Gastroesophageal sphincter (tissue), 4 donors: ENCODE measurements around the gene ERFL. TPM values are rescaled to one million over a fixed set of nuclear protein-coding genes. Genes with fewer than 3 reads are reported as not detected.
"Not testable (repeated sequence)": the region's sequence is repeated elsewhere in the genome, so short reads cannot be mapped to it uniquely, and the experiment has no call there.

Source experiments
- ATAC-seq: fragments of 150-250 bp; one replicate; pipeline ENCODE4 v1.9.1; 2016; ENCODE audit warnings: mild to moderate bottlenecking, moderate library complexity
- H3K27ac ChIP-seq, 4 donors: fragments of 200-600 bp; sonication (generic) in 3 of 4; 1 replicate in 3 of 4; 2 replicates in 1 of 4; pipeline ENCODE4 v1.5.1; 2016 to 2019
- H3K27me3 ChIP-seq: fragments of 200-600 bp; sonication (generic); one replicate; pipeline ENCODE4 v1.5.1; 2019
- H3K36me3 ChIP-seq, 2 donors: fragments of 200-600 bp; sonication (generic); one replicate each; pipeline ENCODE4 v1.5.1; 2019; ENCODE audit warnings: control low read depth in 1 of 2
- H3K4me1 ChIP-seq, 3 donors: fragments of 200-600 bp; sonication (generic); 1 replicate in 2 of 3; 2 replicates in 1 of 3; pipeline ENCODE4 v1.5.1; 2016 to 2019; ENCODE audit warnings: control low read depth in 2 of 3
- H3K4me3 ChIP-seq, 2 donors: fragments of 200-600 bp; sonication (generic); one replicate each; pipeline ENCODE4 v1.5.1; 2019; ENCODE audit warnings: mild to moderate bottlenecking in 1 of 2, moderate library complexity in 1 of 2
- H3K9me3 ChIP-seq, 3 donors: fragments of 200-600 bp; sonication (generic); one replicate each; pipeline ENCODE4 v1.5.1; 2017 to 2019; ENCODE audit warnings: control low read depth in 2 of 3
- EP300 ChIP-seq: sonication (generic); formaldehyde crosslinking; IDR thresholded peaks from one replicate; pipeline ENCODE4 v1.6.1; 2017; ENCODE audit warnings: antibody characterized with exemption, mild to moderate bottlenecking
- POLR2A ChIP-seq, 2 donors: fragments of 450-650 bp; IDR thresholded peaks; one replicate each; pipeline ENCODE4 v1.6.1; 2017; ENCODE audit warnings: antibody characterized with exemption in 2 of 2, mild to moderate bottlenecking in 2 of 2, moderate library complexity in 1 of 2
- POLR2AphosphoS5 ChIP-seq: sonication (generic); formaldehyde crosslinking; IDR thresholded peaks from one replicate; pipeline ENCODE4 v1.6.1; 2017; ENCODE audit warnings: antibody characterized with exemption
- WGBS, 2 donors: methylation state at CpG; one replicate each; pipeline ENCODE4 v1.1.5; 2018; ENCODE audit warnings: low coverage in 1 of 2; 5-methylcytosine and 5-hydroxymethylcytosine counted together
- total RNA-seq, 4 donors: library from RNA; depleted of rRNA; stranded (reverse); fragments of >200 nt; gene quantifications; one replicate each; pipeline ENCODE4 v1.1.0, GENCODE V29; 2016
- TF ChIP-seq, protein P1 (sequence below), 4 experiments: fragments of 200-600 bp in 2 of 4; fragments of 450-650 bp in 2 of 4; sonication (generic) in 1 of 4; IDR thresholded peaks; one replicate each; pipeline ENCODE4 v1.5.1; 2017 to 2019; ENCODE audit warnings: antibody characterized with exemption in 4 of 4, mild to moderate bottlenecking in 2 of 4, moderate library complexity in 2 of 4

Gene ERFL
- total RNA-seq, 4 donors from 2014 or later, result not detected

DNA sequence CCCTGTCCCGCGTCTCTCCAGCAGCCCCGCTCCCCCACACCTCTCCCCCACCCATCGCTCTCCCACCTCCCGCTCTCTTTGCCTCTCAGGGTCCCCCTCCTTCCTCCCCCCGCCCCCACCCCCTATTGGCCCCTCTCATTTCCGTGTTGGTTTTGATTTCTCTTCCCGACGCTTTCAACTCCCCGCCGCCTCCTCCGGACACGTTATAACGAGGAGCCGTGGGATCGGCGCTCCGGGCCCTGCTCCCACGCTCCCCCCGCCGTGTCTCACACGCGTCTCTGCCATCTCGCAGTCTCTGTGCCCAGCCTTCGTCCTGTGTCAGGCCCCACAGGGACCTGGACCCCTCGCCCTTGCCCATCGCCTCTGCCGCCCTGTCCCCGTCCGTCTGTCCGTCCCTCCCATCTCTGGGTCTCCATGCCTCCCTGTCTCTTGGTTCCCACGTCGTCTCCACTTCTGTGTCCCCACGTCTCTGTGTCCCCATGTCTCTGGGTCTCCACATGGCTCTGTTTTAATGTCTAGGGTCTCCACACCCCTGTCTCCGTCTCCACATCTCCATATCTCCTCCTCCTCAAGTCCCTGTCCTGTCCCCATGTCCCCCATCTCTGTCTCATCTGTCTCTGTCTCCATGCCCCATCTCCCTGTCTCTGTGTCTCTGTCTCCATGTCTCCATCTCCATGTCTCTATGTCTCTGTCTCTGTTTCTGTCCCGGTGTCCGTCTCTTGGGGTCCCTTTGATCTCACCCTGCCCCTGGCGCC lies 13.1 kb downstream of the ERFL start:
- TF ChIP-seq POLR2A (IDR thresholded peaks at IDR 0.05) (no peak), POLR2AphosphoS5 (no peak), EP300 (no peak)
- TF ChIP-seq, protein P1, sequence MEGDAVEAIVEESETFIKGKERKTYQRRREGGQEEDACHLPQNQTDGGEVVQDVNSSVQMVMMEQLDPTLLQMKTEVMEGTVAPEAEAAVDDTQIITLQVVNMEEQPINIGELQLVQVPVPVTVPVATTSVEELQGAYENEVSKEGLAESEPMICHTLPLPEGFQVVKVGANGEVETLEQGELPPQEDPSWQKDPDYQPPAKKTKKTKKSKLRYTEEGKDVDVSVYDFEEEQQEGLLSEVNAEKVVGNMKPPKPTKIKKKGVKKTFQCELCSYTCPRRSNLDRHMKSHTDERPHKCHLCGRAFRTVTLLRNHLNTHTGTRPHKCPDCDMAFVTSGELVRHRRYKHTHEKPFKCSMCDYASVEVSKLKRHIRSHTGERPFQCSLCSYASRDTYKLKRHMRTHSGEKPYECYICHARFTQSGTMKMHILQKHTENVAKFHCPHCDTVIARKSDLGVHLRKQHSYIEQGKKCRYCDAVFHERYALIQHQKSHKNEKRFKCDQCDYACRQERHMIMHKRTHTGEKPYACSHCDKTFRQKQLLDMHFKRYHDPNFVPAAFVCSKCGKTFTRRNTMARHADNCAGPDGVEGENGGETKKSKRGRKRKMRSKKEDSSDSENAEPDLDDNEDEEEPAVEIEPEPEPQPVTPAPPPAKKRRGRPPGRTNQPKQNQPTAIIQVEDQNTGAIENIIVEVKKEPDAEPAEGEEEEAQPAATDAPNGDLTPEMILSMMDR (IDR thresholded peaks at IDR 0.05), result no peak
- ATAC-seq, result no peak
- peaks cover 98% of the 10 kb centered on the region for H3K27me3 ChIP-seq
- H3K9me3 ChIP-seq, result no peaks in the 10 kb centered on the region
- 2 to 3% methylated on average over 5 to 32 of the region's 38 CpGs for WGBS, 2 donors
- H3K36me3 ChIP-seq, result no peaks in the 10 kb centered on the region
- peaks cover 0 to 30% (median 7%) of the 10 kb centered on the region in 3 donors for H3K4me1 ChIP-seq
- H3K27ac ChIP-seq, result no peak overlapping the region
- no peak overlapping the region for H3K4me3 ChIP-seq

DNA sequence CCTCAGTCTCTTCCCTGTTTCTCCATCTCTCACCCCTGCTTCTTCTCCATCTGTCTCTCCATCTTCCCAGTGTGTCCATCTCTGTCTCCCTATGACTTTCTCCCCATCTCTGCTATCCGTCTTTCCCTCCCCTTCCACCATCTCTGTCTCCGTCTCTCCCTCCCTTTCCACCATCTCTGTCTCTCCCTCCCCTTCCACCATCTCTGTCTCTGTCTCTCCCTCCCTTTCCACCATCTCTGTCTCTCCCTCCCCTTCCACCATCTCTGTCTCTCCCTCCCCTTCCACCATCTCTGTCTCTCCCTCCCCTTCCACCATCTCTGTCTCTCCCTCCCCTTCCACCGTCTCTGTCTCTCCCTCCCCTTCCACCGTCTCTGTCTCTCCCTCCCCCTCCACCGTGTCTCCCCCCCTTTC lies 13.8 kb downstream of the ERFL start:
- 0% methylated on average over 2 to 4 of the region's 5 CpGs for WGBS, 2 donors
- H3K36me3 ChIP-seq, H3K4me3 ChIP-seq, H3K27ac ChIP-seq, ATAC-seq, H3K9me3 ChIP-seq: not testable (repeated sequence)
- H3K27me3 ChIP-seq, result peaks cover 96% of the 10 kb centered on the region
- peaks cover 0 to 30% (median 7%) of the 10 kb centered on the region in 3 donors for H3K4me1 ChIP-seq

DNA sequence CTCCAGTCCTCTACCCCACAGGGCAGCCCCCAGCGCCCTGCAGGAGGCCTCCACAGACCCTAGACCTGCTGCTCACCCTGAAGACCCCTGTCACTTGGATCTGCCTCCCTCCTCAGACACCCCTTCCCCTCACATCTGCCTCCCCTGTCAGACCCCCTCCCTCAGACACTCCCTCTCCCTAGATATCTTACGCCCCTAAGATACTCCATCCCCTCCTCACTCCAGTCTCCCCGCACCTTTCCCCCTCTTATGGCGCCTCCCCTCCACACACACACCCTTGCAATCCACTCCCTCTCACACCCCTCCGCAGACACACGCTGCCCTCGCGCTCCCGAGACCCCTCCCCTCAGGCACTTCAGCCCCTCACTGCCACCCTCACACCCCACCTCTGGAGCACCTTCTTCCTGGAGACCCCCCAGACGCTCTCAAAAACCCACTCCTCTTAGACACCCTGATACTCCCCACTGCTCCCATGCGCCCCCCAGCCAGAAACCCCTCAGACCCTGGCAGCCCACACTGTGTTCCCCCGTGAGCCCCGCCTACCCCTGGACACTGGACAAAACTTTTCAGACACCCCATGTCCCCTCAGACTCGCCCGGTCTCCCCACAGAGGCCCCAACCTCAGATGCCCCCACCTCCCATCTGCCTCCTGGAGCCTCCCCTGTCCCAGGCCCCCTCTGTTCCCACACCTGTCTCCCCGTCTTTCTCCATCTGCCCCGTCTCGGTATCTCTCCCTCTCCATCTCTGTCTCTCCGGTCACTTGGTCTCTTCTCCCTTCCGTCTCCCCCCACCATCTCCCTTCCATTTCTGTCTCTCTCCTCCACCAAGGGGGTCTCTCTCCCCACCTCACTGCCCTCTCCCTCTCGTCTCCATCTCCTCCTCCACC lies 14.5 kb downstream of the ERFL start:
- Histone ChIP-seq H3K9me3 (no peaks in the 10 kb centered on the region), H3K27ac (no peak overlapping the region), H3K4me3 (no peak overlapping the region), H3K27me3 (peaks cover 94% of the 10 kb centered on the region), H3K36me3 (no peaks in the 10 kb centered on the region), H3K4me1 (peaks cover 0 to 30% (median 7%) of the 10 kb centered on the region in 3 donors)
- WGBS, 2 donors, result 4 to 7% methylated on average over 13 of the region's 21 CpGs
- no peak for ATAC-seq
- TF ChIP-seq POLR2AphosphoS5, result no peak
- TF ChIP-seq, protein P1 (IDR thresholded peaks at IDR 0.05), result no peak
- no peak for TF ChIP-seq EP300
- no peak for TF ChIP-seq POLR2A (IDR thresholded peaks at IDR 0.05)

DNA sequence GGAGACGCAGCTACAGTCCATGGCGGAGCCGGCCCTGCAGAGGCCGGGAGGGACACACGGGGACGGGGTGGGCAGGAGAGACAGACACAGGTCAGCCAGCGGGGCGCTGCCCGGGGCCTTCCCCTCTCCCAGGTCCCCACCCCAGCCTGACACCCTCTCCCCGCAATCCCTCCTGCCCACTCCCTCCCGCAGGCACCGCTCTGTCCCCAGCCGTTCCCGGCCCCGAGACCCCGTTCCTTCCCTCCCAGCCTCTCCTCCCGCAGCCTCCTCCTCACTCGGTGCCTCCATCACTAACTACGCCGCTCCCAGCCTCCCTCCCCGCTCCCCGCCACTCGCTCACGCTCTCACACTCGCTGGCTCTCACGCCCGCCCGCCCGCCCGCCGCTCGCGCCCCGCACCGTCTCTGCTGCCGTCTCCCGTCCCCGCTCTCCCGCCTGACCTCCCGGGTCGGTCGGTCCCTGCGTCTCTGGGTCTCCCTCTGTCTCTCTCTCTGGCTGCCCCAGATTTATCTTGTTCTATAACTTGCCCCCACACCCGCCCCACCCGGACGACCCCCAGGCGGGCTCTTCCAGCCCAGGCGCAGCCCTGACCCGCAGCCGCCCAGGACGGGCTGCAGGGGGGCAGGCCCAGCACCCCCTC lies 15.2 kb downstream of the ERFL start:
- Histone ChIP-seq H3K36me3 (peaks cover 0 to 4% of the 10 kb centered on the region in 2 donors), H3K27me3 (peaks cover 93% of the 10 kb centered on the region), H3K4me3 (no peak overlapping the region), H3K27ac (no peak overlapping the region), H3K4me1 (peaks cover 0 to 30% (median 7%) of the 10 kb centered on the region in 3 donors), H3K9me3 (no peaks in the 10 kb centered on the region)
- 0 to 2% methylated on average over 1 to 13 of the region's 51 CpGs for WGBS, 2 donors
- ATAC-seq, result no peak
- TF ChIP-seq, protein P1 (IDR thresholded peaks at IDR 0.05), result no peak
- TF ChIP-seq POLR2AphosphoS5 (no peak), EP300 (no peak), POLR2A (IDR thresholded peaks at IDR 0.05) (no peak)
